H1 (cell line): ENCODE measurements around the gene RER1. TPM values are rescaled to one million over a fixed set of nuclear protein-coding genes. Genes with fewer than 3 reads are reported as not detected.
A peak's percentile ranks its signal among the peaks of the same experiment; 100 is the strongest.

ENCODE experiments used
- CTCF ChIA-PET: fragments of 300-600 bp; sonication (Branson Sonifier 250); formaldehyde crosslinking; loops from one replicate; lab custom pipeline; 2021; ENCODE audit not compliant: partially characterized antibody; lab: Charles Lee
- POLR2A ChIA-PET: fragments of 300-600 bp; sonication (Branson Sonifier 250); formaldehyde crosslinking; loops from one replicate; lab custom pipeline; 2021; ENCODE audit warnings: inconsistent platforms; ENCODE audit not compliant: partially characterized antibody; lab: Charles Lee
- DNase-seq, 2 experiments: peaks; one replicate each; pipeline versions ENCODE4 v3.0.0 to v3.0.0-alpha.2; 2010 to 2022; ENCODE audit warnings: low spot score in 2 of 2, low read depth in 1 of 2, mixed read lengths in 1 of 2
- FAIRE-seq: peaks from 2 replicates; lab custom pipeline; 2011; peaks lifted over from hg19 to GRCh38; lab: Jason Lieb, UNC
- H2AFZ ChIP-seq: 2 replicates; pipeline ENCODE4 v1.8.1; 2012; ENCODE audit warnings: low read length, inconsistent platforms
- H2AK5ac ChIP-seq: 2 replicates; pipeline ENCODE4 v1.6.1; 2013; ENCODE audit warnings: low read depth, low read length
- H2BK120ac ChIP-seq: replicated peaks from 2 replicates; pipeline ENCODE3; 2013; ENCODE audit warnings: low read depth, low read length, inconsistent platforms
- H2BK12ac ChIP-seq: 2 replicates; pipeline ENCODE4 v1.6.1; 2013; ENCODE audit warnings: low read depth, low read length
- H2BK15ac ChIP-seq: 2 replicates; pipeline ENCODE4 v1.6.1; 2013; ENCODE audit warnings: low read length
- H2BK20ac ChIP-seq: 2 replicates; pipeline ENCODE4 v1.6.1; 2013; ENCODE audit warnings: low read length
- H2BK5ac ChIP-seq: 2 replicates; pipeline ENCODE4 v1.6.1; 2013; ENCODE audit warnings: low read depth, low read length
- H3K14ac ChIP-seq: 2 replicates; pipeline ENCODE4 v1.6.1; 2013; ENCODE audit warnings: inconsistent platforms; ENCODE audit not compliant: insufficient read length
- H3K18ac ChIP-seq: 2 replicates; pipeline ENCODE4 v1.6.1; 2013; ENCODE audit warnings: low read length; ENCODE audit errors: extremely low read depth
- H3K23ac ChIP-seq: 2 replicates; pipeline ENCODE4 v1.6.1; 2013; ENCODE audit warnings: inconsistent platforms; ENCODE audit not compliant: insufficient read length
- H3K23me2 ChIP-seq: 2 replicates; pipeline ENCODE4 v1.6.1; 2013; ENCODE audit warnings: low read depth, low read length
- H3K27ac ChIP-seq: 2 replicates; pipeline ENCODE4 v1.6.1; 2011; ENCODE audit warnings: low read depth, low read length, inconsistent platforms
- H3K27me3 ChIP-seq, 4 experiments: replicated peaks in 1 of 4; 1 replicate in 1 of 4; 2 replicates in 3 of 4; pipeline versions ENCODE4 v1.6.1 to v1.8.1; 2011 to 2013; ENCODE audit warnings: low read length in 3 of 4, mild to moderate bottlenecking in 3 of 4, inconsistent platforms in 2 of 4, mixed read lengths in 2 of 4, moderate library complexity in 1 of 4; ENCODE audit not compliant: control insufficient read depth in 3 of 4, insufficient read depth in 3 of 4; ENCODE audit errors: extremely low read depth in 1 of 4
- H3K36me3 ChIP-seq, 4 experiments: 2 replicates each; pipeline versions ENCODE4 v1.6.1 to v1.8.1; 2011 to 2013; ENCODE audit warnings: mild to moderate bottlenecking in 4 of 4, low read length in 3 of 4, moderate library complexity in 2 of 4, control low read depth in 1 of 4, inconsistent platforms in 1 of 4; ENCODE audit not compliant: insufficient read depth in 4 of 4, control insufficient read depth in 2 of 4
- H3K4ac ChIP-seq: replicated peaks from 2 replicates; pipeline ENCODE3; 2013; ENCODE audit warnings: low read length, low read depth, mixed read lengths, inconsistent platforms; ENCODE audit not compliant: insufficient read length
- H3K4me1 ChIP-seq, 4 experiments: replicated peaks in 1 of 4; 1 replicate in 1 of 4; 2 replicates in 3 of 4; pipeline versions ENCODE4 v1.6.1 to v1.8.1; 2011 to 2013; ENCODE audit warnings: low read length in 3 of 4, inconsistent platforms in 2 of 4, mixed read lengths in 1 of 4; ENCODE audit not compliant: insufficient read depth in 4 of 4, control insufficient read depth in 3 of 4
- H3K4me2 ChIP-seq, 2 experiments: 2 replicates each; pipeline versions ENCODE4 v1.6.1 to v1.8.1; 2011 to 2013; ENCODE audit warnings: low read depth in 2 of 2, low read length in 2 of 2, control low read depth in 1 of 2, inconsistent platforms in 1 of 2, mild to moderate bottlenecking in 1 of 2; ENCODE audit not compliant: insufficient read depth in 1 of 2
- H3K4me3 ChIP-seq, 4 experiments: fragments of 200-600, 300-600 bp in 1 of 4; sonication (generic), shearing (Covaris generic), sonication (Bioruptor Twin) in 1 of 4; 2 replicates each; pipeline versions ENCODE4 v1.5.1 to v1.8.1; 2011 to 2016; ENCODE audit warnings: low read length in 4 of 4, low read depth in 3 of 4, control low read depth in 2 of 4, inconsistent platforms in 2 of 4, mild to moderate bottlenecking in 2 of 4, mixed read lengths in 1 of 4, moderate library complexity in 1 of 4; ENCODE audit not compliant: insufficient read depth in 2 of 4; ENCODE audit errors: extremely low read depth in 1 of 4
- H3K56ac ChIP-seq: replicated peaks from 2 replicates; pipeline ENCODE3; 2013; ENCODE audit warnings: low read depth, mild to moderate bottlenecking, mixed read lengths, low read length, inconsistent platforms; ENCODE audit not compliant: insufficient read length
- H3K79me1 ChIP-seq: 2 replicates; pipeline ENCODE4 v1.6.1; 2013; ENCODE audit warnings: low read depth, low read length, control low read depth
- H3K79me2 ChIP-seq, 2 experiments: 2 replicates each; pipeline versions ENCODE4 v1.6.1 to v1.8.1; 2012 to 2013; ENCODE audit warnings: low read length in 2 of 2, mild to moderate bottlenecking in 2 of 2, inconsistent platforms in 1 of 2; ENCODE audit not compliant: insufficient read depth in 2 of 2, control insufficient read depth in 1 of 2
- H3K9ac ChIP-seq, 4 experiments: replicated peaks in 1 of 4; 1 replicate in 1 of 4; 2 replicates in 3 of 4; pipeline versions ENCODE4 v1.6.1 to v1.8.1; 2011 to 2013; ENCODE audit warnings: low read depth in 3 of 4, low read length in 3 of 4, control low read depth in 2 of 4, mild to moderate bottlenecking in 2 of 4, moderate library complexity in 2 of 4, inconsistent platforms in 1 of 4; ENCODE audit errors: extremely low read depth in 1 of 4
- H3K9me3 ChIP-seq, 2 experiments: 2 replicates each; pipeline versions ENCODE4 v1.6.1 to v1.8.1; 2012 to 2013; ENCODE audit warnings: mild to moderate bottlenecking in 2 of 2, moderate library complexity in 2 of 2, control low read depth in 1 of 2, inconsistent platforms in 1 of 2, low read depth in 1 of 2, low read length in 1 of 2, mixed read lengths in 1 of 2; ENCODE audit not compliant: insufficient read depth in 2 of 2
- H4K20me1 ChIP-seq, 2 experiments: replicated peaks in 1 of 2; 2 replicates each; pipeline versions ENCODE3 to v1.8.1; 2011 to 2013; ENCODE audit warnings: inconsistent platforms in 2 of 2, low read length in 2 of 2, mild to moderate bottlenecking in 1 of 2; ENCODE audit not compliant: insufficient read depth in 2 of 2, control insufficient read depth in 1 of 2
- H4K5ac ChIP-seq: 2 replicates; pipeline ENCODE4 v1.6.1; 2013; ENCODE audit warnings: low read length, low read depth, mixed read lengths, inconsistent platforms; ENCODE audit not compliant: insufficient read length
- H4K8ac ChIP-seq: 2 replicates; pipeline ENCODE4 v1.8.0; 2013; ENCODE audit warnings: mild to moderate bottlenecking, moderate library complexity, low read length, inconsistent platforms; ENCODE audit not compliant: insufficient read depth; ENCODE audit errors: extremely low read depth
- H4K91ac ChIP-seq: replicated peaks from 2 replicates; pipeline ENCODE3; 2013; ENCODE audit warnings: low read length, mixed read lengths, inconsistent platforms; ENCODE audit not compliant: insufficient read length
- CBX5 ChIP-seq: fragments of 300-800, 300-1000 bp; sonication (generic); IDR thresholded peaks from 2 replicates; pipeline ENCODE4 v1.7.1; 2016; ENCODE audit warnings: antibody characterized with exemption, low read length, low read depth
- CHD2 ChIP-seq: IDR thresholded peaks from 2 replicates; pipeline ENCODE4 v1.6.1; 2012; ENCODE audit warnings: low read length, improper control_type of control experiment
- CTBP2 ChIP-seq: IDR thresholded peaks from 2 replicates; pipeline ENCODE4 v1.7.0; 2011; ENCODE audit warnings: borderline replicate concordance, mild to moderate bottlenecking, moderate library complexity, mixed read lengths, low read length; ENCODE audit not compliant: insufficient read depth, insufficient read length
- JUN ChIP-seq: IDR thresholded peaks from 2 replicates; pipeline ENCODE4 v1.6.1; 2011; ENCODE audit warnings: low read depth, mild to moderate bottlenecking, improper control_type of control experiment, low read length
- KDM5A ChIP-seq: fragments of 200-600 bp; IDR thresholded peaks from 2 replicates; pipeline ENCODE4 v1.7.1; 2012; ENCODE audit warnings: mild to moderate bottlenecking, low read length, inconsistent platforms, mixed read lengths
- POU5F1 ChIP-seq: IDR thresholded peaks from 2 replicates; pipeline ENCODE4 v1.6.1; 2011; ENCODE audit warnings: low read depth, mild to moderate bottlenecking, low read length, moderate library complexity
- RBBP5 ChIP-seq: IDR thresholded peaks from 2 replicates; pipeline ENCODE4 v1.7.1; 2012; ENCODE audit warnings: low read depth, mild to moderate bottlenecking, inconsistent platforms, low read length, moderate library complexity, borderline replicate concordance
- RNF2 ChIP-seq: fragments of 200-900, 300-1000 bp; sonication (generic); IDR thresholded peaks from 2 replicates; pipeline ENCODE4 v1.7.1; 2016; ENCODE audit warnings: borderline replicate concordance, low read depth, mild to moderate bottlenecking, antibody characterized with exemption, low read length; ENCODE audit not compliant: poor library complexity, severe bottlenecking; ENCODE audit errors: missing control alignments
- SIX5 ChIP-seq: IDR thresholded peaks from 2 replicates; pipeline ENCODE4 v1.6.1; 2011; ENCODE audit warnings: mild to moderate bottlenecking, low read depth, low read length
- WGBS, 2 experiments: shearing (Covaris generic) in 1 of 2; methylation state at CpG; one replicate each; pipeline versions ENCODE4 v1.1.6 to v1.1.7; 2013 to 2015; ENCODE audit warnings: low lambda C conversion rate in 2 of 2, mixed read lengths in 2 of 2, inconsistent platforms in 1 of 2, low coverage in 1 of 2, missing lambda C conversion rate in 1 of 2; ENCODE audit not compliant: insufficient replicate concordance in 2 of 2, insufficient coverage in 1 of 2, insufficient read length in 1 of 2; ENCODE audit errors: extremely low coverage in 1 of 2, missing lambda C conversion rate in 1 of 2; 5-methylcytosine and 5-hydroxymethylcytosine counted together
- polyA plus RNA-seq, 7 experiments: library from polyadenylated mRNA; depleted of rRNA in 3 of 7; stranded (reverse) in 5 of 7; unstranded in 2 of 7; fragments of >200 nt in 5 of 7; fragments of 200-250 nt in 2 of 7; gene quantifications; 1 replicate in 5 of 7; 2 replicates in 1 of 7; 4 replicates in 1 of 7; pipeline versions ENCODE4 v1.2.1 to v1.2.3, GENCODE V29; 2011 to 2013; ENCODE audit warnings: missing spikeins in 2 of 7, mixed read lengths in 2 of 7
- total RNA-seq: library from RNA; stranded (reverse); fragmentation: NEBNext Ultra II Directional; extraction: Animal tissue kit (Norgen Biotek cat#: 25700); gene quantifications from 2 replicates; pipeline ENCODE4 v1.2.1, GENCODE V29; 2021
- TF ChIP-seq, protein P1 (sequence below): IDR thresholded peaks from 2 replicates; pipeline ENCODE4 v1.6.1; 2012; ENCODE audit warnings: inconsistent platforms
- TF ChIP-seq, protein P2 (sequence below): IDR thresholded peaks from 2 replicates; pipeline ENCODE4 v1.6.1; 2011; ENCODE audit warnings: low read depth, mild to moderate bottlenecking, low read length; ENCODE audit not compliant: insufficient read depth
- TF ChIP-seq, protein P3 (sequence below): IDR thresholded peaks from 2 replicates; pipeline ENCODE4 v1.6.1; 2012; ENCODE audit warnings: inconsistent platforms

RER1 gene
- total and polyA plus RNA-seq, 2 of the 8 experiments (the other 6 are each of a cell fraction or from before 2014, with no cell fraction given): 102 to 134 TPM

DNA sequence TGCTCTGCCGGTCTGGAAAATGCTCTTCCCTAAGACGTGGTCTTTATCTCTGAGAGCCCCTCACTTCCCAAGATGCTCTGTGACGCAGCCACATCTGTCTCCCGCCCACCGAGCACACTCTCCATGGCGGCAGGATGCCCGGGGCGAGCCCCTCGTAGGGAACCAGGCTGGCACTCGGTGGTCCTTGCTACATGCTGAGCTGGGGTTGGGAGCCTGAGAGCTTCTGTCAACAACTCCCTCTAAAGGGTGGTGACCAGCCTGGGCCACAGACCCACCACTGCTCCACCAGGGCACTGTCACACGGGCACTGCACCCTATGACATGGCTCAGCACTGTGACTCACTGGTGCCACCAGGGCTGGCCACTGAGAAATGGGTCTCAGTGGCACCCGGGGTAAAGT is 18.1 kb downstream of the RER1 start:
- Histone ChIP-seq H3K79me1 (no peaks in the 10 kb centered on the region), H2BK15ac (no peak overlapping the region), H3K79me2 (peaks cover 0 to 6% of the 10 kb centered on the region in 2 experiments; a peak in 1 of 4 replicates), H3K23ac (no peak overlapping the region), H4K91ac (no peak overlapping the region), H2BK5ac (no peak overlapping the region), H3K4me1 (peaks cover 0 to 14% (median 11%) of the 10 kb centered on the region in 4 experiments; a peak in 5 of 7 replicates), H3K4ac (no peak overlapping the region), H3K4me3 (no peak overlapping the region), H3K56ac (no peak overlapping the region), H3K27me3 (no peaks in the 10 kb centered on the region), H2BK12ac (no peak overlapping the region), H2BK20ac (no peak overlapping the region), H3K23me2 (peaks cover 15% of the 10 kb centered on the region), H3K18ac (no peak overlapping the region), H4K5ac (no peak overlapping the region), H2AFZ (no peak overlapping the region), H4K20me1 (peaks cover 4 to 13% of the 10 kb centered on the region in 2 experiments), H3K4me2 (no peak overlapping the region), H3K27ac (no peak overlapping the region), H4K8ac (peak overlapping the region; percentile 40; the same call in 1 of the 2 replicates), H3K9ac (no peak overlapping the region), H2AK5ac (no peak overlapping the region), H3K36me3 (peaks cover 11 to 23% (median 17%) of the 10 kb centered on the region in 4 experiments; a peak in 7 of 8 replicates), H2BK120ac (no peak overlapping the region), H3K9me3 (no peaks in the 10 kb centered on the region), H3K14ac (no peak overlapping the region)
- CTCF ChIA-PET: interaction anchor here (0.9 to 1.6 kb wide), 2 partner anchors 28 to 114 kb away, joined by 3 to 4 read pairs; no protein-coding TSS in a partner anchor
- POLR2A ChIA-PET: interaction anchor here (0.8 to 1.4 kb wide), 6 partner anchors 10 to 137 kb away, joined by 3 read pairs; no protein-coding TSS in a partner anchor
- no peak for DNase-seq
- WGBS, 2 experiments: 91% methylated on average over 12 of the region's 12 CpGs; no CpG with 5 or more reads in 1 of the 2 experiments
- FAIRE-seq: no peak
- TF ChIP-seq RBBP5 (no peak), KDM5A (no peak), CHD2 (no peak), JUN (no peak), SIX5 (no peak), POU5F1 (no peak), CBX5 (no peak), RNF2 (no peak), CTBP2 (no peak)
- TF ChIP-seq, protein P1, sequence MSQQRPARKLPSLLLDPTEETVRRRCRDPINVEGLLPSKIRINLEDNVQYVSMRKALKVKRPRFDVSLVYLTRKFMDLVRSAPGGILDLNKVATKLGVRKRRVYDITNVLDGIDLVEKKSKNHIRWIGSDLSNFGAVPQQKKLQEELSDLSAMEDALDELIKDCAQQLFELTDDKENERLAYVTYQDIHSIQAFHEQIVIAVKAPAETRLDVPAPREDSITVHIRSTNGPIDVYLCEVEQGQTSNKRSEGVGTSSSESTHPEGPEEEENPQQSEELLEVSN: no peak
- TF ChIP-seq, protein P2, sequence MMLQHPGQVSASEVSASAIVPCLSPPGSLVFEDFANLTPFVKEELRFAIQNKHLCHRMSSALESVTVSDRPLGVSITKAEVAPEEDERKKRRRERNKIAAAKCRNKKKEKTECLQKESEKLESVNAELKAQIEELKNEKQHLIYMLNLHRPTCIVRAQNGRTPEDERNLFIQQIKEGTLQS: no peak
- TF ChIP-seq, protein P3, sequence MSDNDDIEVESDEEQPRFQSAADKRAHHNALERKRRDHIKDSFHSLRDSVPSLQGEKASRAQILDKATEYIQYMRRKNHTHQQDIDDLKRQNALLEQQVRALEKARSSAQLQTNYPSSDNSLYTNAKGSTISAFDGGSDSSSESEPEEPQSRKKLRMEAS: no peak
